Thyroid gland (tissue), 4 donors: Measurements from ENCODE around the gene AATF. TPM values are rescaled to one million over a fixed set of nuclear protein-coding genes. Genes with fewer than 3 reads are reported as not detected.

Experiments used
- DNase-seq, 2 donors: peaks; one replicate each; pipeline ENCODE4 v3.0.0-alpha.2; 2019
- H3K27ac ChIP-seq, 3 donors: fragments of 200-600 bp; sonication (generic); 1 replicate in 2 of 3; 2 replicates in 1 of 3; pipeline ENCODE4 v1.5.1; 2016 to 2019; ENCODE audit warnings: mild to moderate bottlenecking in 1 of 3, moderate library complexity in 1 of 3
- H3K27me3 ChIP-seq: fragments of 200-600 bp; sonication (generic); one replicate; pipeline ENCODE4 v1.5.1; 2019
- H3K36me3 ChIP-seq, 2 donors: fragments of 200-600 bp; sonication (generic); one replicate each; pipeline ENCODE4 v1.5.1; 2016 to 2019
- H3K4me1 ChIP-seq, 2 donors: fragments of 200-600 bp; sonication (generic); one replicate each; pipeline ENCODE4 v1.5.1; 2017 to 2019
- H3K4me3 ChIP-seq, 3 donors: fragments of 200-600 bp; sonication (generic); replicated peaks in 1 of 3; 1 replicate in 2 of 3; 2 replicates in 1 of 3; pipeline ENCODE4 v1.5.1; 2016; ENCODE audit warnings: mild to moderate bottlenecking in 1 of 3
- H3K9me3 ChIP-seq: fragments of 200-600 bp; sonication (generic); one replicate; pipeline ENCODE4 v1.5.1; 2017
- CTCF ChIP-seq, 6 experiments: fragments of 200-600 bp in 3 of 6; fragments of 450-650 bp in 3 of 6; sonication (generic) in 3 of 6; IDR thresholded peaks; one replicate each; pipeline ENCODE4 v1.5.1; 2016 to 2019; ENCODE audit warnings: antibody characterized with exemption in 6 of 6, mild to moderate bottlenecking in 2 of 6, inconsistent platforms in 1 of 6, moderate library complexity in 1 of 6
- POLR2A ChIP-seq, 2 donors: fragments of 450-650 bp; IDR thresholded peaks; one replicate each; pipeline ENCODE4 v1.6.1; 2017; ENCODE audit warnings: antibody characterized with exemption in 2 of 2, mild to moderate bottlenecking in 2 of 2, moderate library complexity in 1 of 2
- WGBS, 2 donors: methylation state at CpG; one replicate each; pipeline ENCODE4 v1.1.5; 2017; 5-methylcytosine and 5-hydroxymethylcytosine counted together
- intact Hi-C: fragments of 100-400 bp; cut with DNase I; formaldehyde crosslinking; loops from one replicate; pipeline ENCODE4 v1.15.1; 2023
- total RNA-seq, 4 donors: library from RNA; depleted of rRNA; stranded (reverse); fragments of >200 nt; gene quantifications; one replicate each; pipeline ENCODE4 v1.2.3, GENCODE V29; 2016

The AATF gene
- total RNA-seq, 4 donors from 2014 or later = 28.5 to 38.9 (median 32.4) TPM

GRCh38 chr17:36907407-36907806 lies 41.3 kb upstream of the AATF start:
- Histone ChIP-seq H3K4me1 (no peaks in the 10 kb centered on the region), H3K27ac (no peak overlapping the region), H3K36me3 (no peaks in the 10 kb centered on the region), H3K9me3 (no peaks in the 10 kb centered on the region), H3K27me3 (no peaks in the 10 kb centered on the region), H3K4me3 (no peak overlapping the region)
- intact Hi-C loops = no loop called here
- 77 to 83% methylated on average over 10 of the region's 10 CpGs for WGBS, 2 donors
- DNase-seq = no peak
- no peak for TF ChIP-seq POLR2A (IDR thresholded peaks at IDR 0.05)
- no peak for TF ChIP-seq CTCF (IDR thresholded peaks at IDR 0.05)

GRCh38 chr17:36910513-36910912 lies 38.2 kb upstream of the AATF start:
- intact Hi-C loops = no loop called here
- peaks cover 4% of the 10 kb centered on the region for H3K27me3 ChIP-seq
- H3K36me3 ChIP-seq = no peaks in the 10 kb centered on the region
- no peak overlapping the region for H3K4me3 ChIP-seq
- H3K27ac ChIP-seq = no peak overlapping the region
- TF ChIP-seq CTCF (IDR thresholded peaks at IDR 0.05) (no peak), POLR2A (IDR thresholded peaks at IDR 0.05) (no peak)
- no peaks in the 10 kb centered on the region for H3K9me3 ChIP-seq
- no peak for DNase-seq
- WGBS, 2 donors = 84 to 86% methylated on average over 5 of the region's 5 CpGs
- no peaks in the 10 kb centered on the region for H3K4me1 ChIP-seq

- H3K36me3 ChIP-seq = no peaks in the 10 kb centered on the region
- H3K4me3 ChIP-seq = no peak overlapping the region
- H3K27ac ChIP-seq = no peak overlapping the region
- no peaks in the 10 kb centered on the region for H3K4me1 ChIP-seq
- H3K27me3 ChIP-seq = peaks cover 4% of the 10 kb centered on the region
- DNase-seq = no peak
- TF ChIP-seq CTCF (IDR thresholded peaks at IDR 0.05) (no peak), POLR2A (IDR thresholded peaks at IDR 0.05) (no peak)
- WGBS, 2 donors = 74 to 75% methylated on average over 3 of the region's 3 CpGs
- H3K9me3 ChIP-seq = no peaks in the 10 kb centered on the region
- intact Hi-C loops = no loop called here
These were observed 37.8 kb upstream of the AATF start for GRCh38 chr17:36911001-36911400.

- Histone ChIP-seq H3K27ac (no peak overlapping the region), H3K36me3 (no peaks in the 10 kb centered on the region), H3K9me3 (no peaks in the 10 kb centered on the region), H3K4me1 (no peaks in the 10 kb centered on the region), H3K4me3 (no peak overlapping the region), H3K27me3 (peaks cover 4% of the 10 kb centered on the region)
- WGBS, 2 donors = 38 to 48% methylated on average over 5 of the region's 5 CpGs
- DNase-seq = no peak
- intact Hi-C loops = no loop called here
- TF ChIP-seq POLR2A (IDR thresholded peaks at IDR 0.05) (no peak), CTCF (IDR thresholded peaks at IDR 0.05) (no peak)
These were observed 35.6 kb upstream of the AATF start for GRCh38 chr17:36913132-36913531.

GRCh38 chr17:36918211-36918691 lies 30.5 kb upstream of the AATF start:
- intact Hi-C loops = no loop called here
- Histone ChIP-seq H3K4me1 (no peaks in the 10 kb centered on the region), H3K36me3 (no peaks in the 10 kb centered on the region), H3K9me3 (no peaks in the 10 kb centered on the region), H3K4me3 (no peak overlapping the region), H3K27ac (no peak overlapping the region), H3K27me3 (no peaks in the 10 kb centered on the region)
- TF ChIP-seq POLR2A (IDR thresholded peaks at IDR 0.05) (no peak), CTCF (IDR thresholded peaks at IDR 0.05) (no peak)
- DNase-seq = no peak
- WGBS, 2 donors = 31 to 37% methylated on average over 3 of the region's 3 CpGs
